Osteoblast (primary cell): Measurements from ENCODE around the gene LLGL2. TPM values are rescaled to one million over a fixed set of nuclear protein-coding genes. Genes with fewer than 3 reads are reported as not detected.

Experiments used
- DNase-seq: peaks from one replicate; pipeline ENCODE4 v3.0.0; 2011; ENCODE audit warnings: low spot score, mixed read lengths; ENCODE audit not compliant: insufficient read length; ENCODE audit errors: missing footprints
- H2AFZ ChIP-seq: 2 replicates; pipeline ENCODE4 v1.6.0; 2011; ENCODE audit warnings: mild to moderate bottlenecking, low read length
- H3K27ac ChIP-seq: 2 replicates; pipeline ENCODE4 v1.5.1; 2011; ENCODE audit warnings: mild to moderate bottlenecking, low read depth, low read length, moderate library complexity
- H3K27me3 ChIP-seq: 2 replicates; pipeline ENCODE4 v1.6.0; 2012; ENCODE audit warnings: mild to moderate bottlenecking, control low read depth, inconsistent platforms, low read length, moderate library complexity; ENCODE audit not compliant: insufficient read depth
- H3K36me3 ChIP-seq: 2 replicates; pipeline ENCODE4 v1.5.1; 2011; ENCODE audit warnings: mild to moderate bottlenecking, low read length, control low read depth, moderate library complexity; ENCODE audit not compliant: insufficient read depth
- H3K4me1 ChIP-seq: 2 replicates; pipeline ENCODE4 v1.5.1; 2011; ENCODE audit warnings: mild to moderate bottlenecking, low read length, control low read depth, moderate library complexity; ENCODE audit not compliant: insufficient read depth
- H3K4me2 ChIP-seq: 2 replicates; pipeline ENCODE4 v1.6.0; 2011; ENCODE audit warnings: mild to moderate bottlenecking, low read length; ENCODE audit not compliant: insufficient read depth
- H3K4me3 ChIP-seq: fragments of 200-600 bp; sonication (generic); 3 replicates; pipeline ENCODE4 v1.5.1; 2012; ENCODE audit warnings: mild to moderate bottlenecking, low read length, inconsistent platforms; ENCODE audit not compliant: insufficient read depth
- H3K79me2 ChIP-seq: 2 replicates; pipeline ENCODE4 v1.6.0; 2012; ENCODE audit warnings: mild to moderate bottlenecking, low read length, control low read depth, inconsistent platforms; ENCODE audit not compliant: insufficient read depth
- H3K9me3 ChIP-seq: 2 replicates; pipeline ENCODE4 v1.5.1; 2011; ENCODE audit warnings: low read depth, low read length, control low read depth
- H4K20me1 ChIP-seq: 2 replicates; pipeline ENCODE4 v1.6.0; 2012; ENCODE audit warnings: mild to moderate bottlenecking, low read length, control low read depth; ENCODE audit not compliant: insufficient read depth
- CTCF ChIP-seq: IDR thresholded peaks from 2 replicates; pipeline ENCODE4 v1.5.1; 2011; ENCODE audit warnings: mild to moderate bottlenecking, low read depth, low read length, moderate library complexity; ENCODE audit errors: extremely low read depth
- total RNA-seq: library from RNA; depleted of rRNA; stranded (reverse); fragments of >200 nt; gene quantifications from 2 replicates; pipeline ENCODE4 v1.2.3, GENCODE V29; 2012

LLGL2 gene
- total RNA-seq, 1 donor: 0.36 TPM

- H4K20me1 ChIP-seq: no peaks in the 10 kb centered on the region
- no peaks in the 10 kb centered on the region for H3K27me3 ChIP-seq
- TF ChIP-seq CTCF: no peak
- no peak overlapping the region for H2AFZ ChIP-seq
- H3K27ac ChIP-seq: no peak overlapping the region
- no peak overlapping the region for H3K4me3 ChIP-seq
- H3K36me3 ChIP-seq: no peaks in the 10 kb centered on the region
- H3K9me3 ChIP-seq: no peaks in the 10 kb centered on the region
- H3K79me2 ChIP-seq: no peaks in the 10 kb centered on the region
- peak; percentile 79 for DNase-seq
- no peaks in the 10 kb centered on the region for H3K4me1 ChIP-seq
- H3K4me2 ChIP-seq: no peak overlapping the region
Observed at GRCh38 chr17:75570772-75571171, 45.3 kb downstream of the LLGL2 start.

- Histone ChIP-seq H3K27ac (no peak overlapping the region), H3K27me3 (no peaks in the 10 kb centered on the region), H3K4me3 (no peak overlapping the region), H3K4me2 (no peak overlapping the region), H3K36me3 (no peaks in the 10 kb centered on the region), H3K9me3 (no peaks in the 10 kb centered on the region), H3K4me1 (no peaks in the 10 kb centered on the region), H2AFZ (no peak overlapping the region), H3K79me2 (no peaks in the 10 kb centered on the region), H4K20me1 (no peaks in the 10 kb centered on the region)
- TF ChIP-seq CTCF: no peak
- peak; percentile 82 for DNase-seq
Observed at GRCh38 chr17:75571197-75571884, 45.8 kb downstream of the LLGL2 start.

DNA sequence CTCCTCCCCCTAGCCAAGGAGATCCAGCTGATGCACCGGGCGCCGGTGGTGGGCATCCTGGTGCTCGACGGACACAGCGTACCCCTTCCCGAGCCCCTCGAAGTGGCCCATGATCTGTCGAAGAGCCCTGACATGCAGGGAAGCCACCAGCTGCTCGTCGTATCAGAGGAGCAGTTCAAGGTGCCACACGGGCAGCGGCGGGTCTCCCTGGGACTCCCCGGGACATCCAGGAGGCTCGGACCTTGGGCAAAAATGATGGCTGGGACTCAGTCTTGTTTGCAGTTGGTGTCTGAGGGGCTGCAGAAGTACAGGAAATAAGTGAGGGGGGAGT, 46.4 kb downstream of the LLGL2 start:
- no peak overlapping the region for H2AFZ ChIP-seq
- H3K36me3 ChIP-seq: no peaks in the 10 kb centered on the region
- H3K27ac ChIP-seq: no peak overlapping the region
- H3K4me3 ChIP-seq: no peak overlapping the region
- H3K4me2 ChIP-seq: no peak overlapping the region
- H3K9me3 ChIP-seq: no peaks in the 10 kb centered on the region
- no peaks in the 10 kb centered on the region for H3K27me3 ChIP-seq
- no peaks in the 10 kb centered on the region for H3K4me1 ChIP-seq
- no peaks in the 10 kb centered on the region for H3K79me2 ChIP-seq
- DNase-seq: peak; percentile 70
- no peaks in the 10 kb centered on the region for H4K20me1 ChIP-seq
- no peak for TF ChIP-seq CTCF

- Histone ChIP-seq H3K27me3 (no peaks in the 10 kb centered on the region), H3K4me3 (no peak overlapping the region), H3K27ac (no peak overlapping the region), H3K4me2 (no peak overlapping the region), H3K36me3 (no peaks in the 10 kb centered on the region), H3K9me3 (no peaks in the 10 kb centered on the region), H3K79me2 (no peaks in the 10 kb centered on the region), H3K4me1 (no peaks in the 10 kb centered on the region), H2AFZ (no peak overlapping the region), H4K20me1 (no peaks in the 10 kb centered on the region)
- TF ChIP-seq CTCF: no peak
- no peak for DNase-seq
Observed at GRCh38 chr17:75572713-75573539, 47.4 kb downstream of the LLGL2 start.
